GM19193 (cell line): ENCODE results near the gene EPHA4.

Experiments
- POLR2A ChIP-seq: IDR thresholded peaks from 4 replicates; pipeline ENCODE4 v1.6.1; 2011; ENCODE audit not compliant: insufficient read depth, insufficient read length; ENCODE audit errors: extremely low read depth

EPHA4 gene

DNA sequence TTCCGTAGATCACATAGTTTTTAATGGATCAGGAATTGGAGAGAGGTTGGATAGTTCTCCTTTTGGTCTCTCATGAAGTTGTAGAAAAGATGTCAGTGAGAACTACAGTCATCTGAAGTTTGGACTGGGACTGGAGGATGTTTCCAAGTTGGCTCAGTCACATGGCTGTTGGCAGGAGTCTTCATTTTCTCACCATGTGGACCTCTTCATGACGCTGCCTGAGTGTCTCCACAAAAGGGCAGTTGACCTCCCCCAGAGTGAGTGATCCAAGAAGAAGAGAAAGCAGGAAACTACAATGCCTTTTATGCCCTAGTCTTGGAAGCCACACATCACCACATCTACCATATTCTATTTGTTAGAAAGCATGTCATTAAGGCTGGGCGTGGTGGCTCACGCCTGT is 171.7 kb downstream of the EPHA4 start:
- no peak for TF ChIP-seq POLR2A

DNA sequence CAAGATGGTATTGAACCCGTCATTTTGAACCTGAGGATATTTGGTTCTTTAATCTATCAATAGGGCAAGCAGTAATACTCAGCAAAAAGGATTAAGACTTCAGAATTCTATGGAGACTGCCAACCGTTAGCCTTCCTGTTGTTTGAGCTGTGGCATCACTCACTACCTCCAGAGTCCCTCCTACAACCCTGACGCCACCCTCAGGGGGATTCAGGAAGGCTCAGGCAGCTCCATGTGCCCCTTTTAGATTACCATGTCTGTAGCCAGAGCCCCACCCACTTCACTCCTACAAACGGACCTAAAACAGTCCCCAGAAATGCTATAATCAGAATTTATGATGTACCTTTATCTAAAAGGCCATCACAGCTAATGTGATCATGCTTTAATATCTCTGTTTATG is 172.9 kb downstream of the EPHA4 start:
- TF ChIP-seq POLR2A = no peak

DNA sequence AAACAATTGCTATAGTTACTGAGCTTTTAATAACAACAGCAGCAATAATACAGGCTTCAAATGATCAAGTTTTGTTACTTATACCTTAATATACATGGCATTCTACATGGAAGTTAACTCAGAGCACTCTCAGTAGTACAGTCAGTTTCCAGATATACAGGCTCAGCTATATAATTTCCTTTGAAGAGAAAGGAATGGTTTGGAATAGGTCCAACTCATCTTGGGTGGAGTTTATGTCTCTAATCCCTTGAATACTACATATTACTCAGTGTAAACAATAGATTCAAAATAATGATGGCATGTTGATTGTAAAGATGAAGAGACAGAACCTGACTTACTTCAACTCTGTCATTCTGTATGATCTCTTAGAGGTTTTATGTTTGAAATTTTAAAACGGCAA is 174.9 kb downstream of the EPHA4 start:
- no peak for TF ChIP-seq POLR2A

DNA sequence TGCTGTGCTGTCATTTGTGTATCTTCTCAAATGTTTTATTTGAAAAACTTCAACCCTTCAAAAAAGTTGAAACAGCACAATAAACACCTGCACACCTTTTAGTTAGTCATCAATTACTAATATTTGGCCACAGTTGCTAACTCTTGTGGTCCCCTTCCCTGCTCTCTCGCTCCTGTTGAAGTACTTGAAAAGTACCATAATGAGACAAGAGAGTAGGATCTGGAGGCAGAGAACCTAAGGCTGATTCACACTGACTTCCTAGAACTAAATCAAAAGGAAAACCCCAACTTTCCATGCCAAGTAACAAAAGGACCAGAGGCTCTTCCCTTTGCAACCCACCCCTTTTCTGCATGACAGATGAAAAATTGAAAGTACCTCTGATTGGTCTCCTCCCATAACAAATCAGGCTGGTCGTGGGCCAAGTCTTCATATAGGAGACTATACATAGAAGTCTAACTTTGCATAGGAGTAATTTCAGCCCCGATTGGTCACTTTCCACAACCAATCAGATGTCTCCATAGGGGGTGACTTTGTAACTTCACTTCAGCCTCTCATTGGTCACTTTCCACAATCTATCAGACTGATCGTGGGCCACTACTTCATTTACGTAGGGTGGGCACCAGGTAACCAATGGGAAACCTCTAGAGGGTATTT is 179.7 kb downstream of the EPHA4 start:
- no peak for TF ChIP-seq POLR2A

DNA sequence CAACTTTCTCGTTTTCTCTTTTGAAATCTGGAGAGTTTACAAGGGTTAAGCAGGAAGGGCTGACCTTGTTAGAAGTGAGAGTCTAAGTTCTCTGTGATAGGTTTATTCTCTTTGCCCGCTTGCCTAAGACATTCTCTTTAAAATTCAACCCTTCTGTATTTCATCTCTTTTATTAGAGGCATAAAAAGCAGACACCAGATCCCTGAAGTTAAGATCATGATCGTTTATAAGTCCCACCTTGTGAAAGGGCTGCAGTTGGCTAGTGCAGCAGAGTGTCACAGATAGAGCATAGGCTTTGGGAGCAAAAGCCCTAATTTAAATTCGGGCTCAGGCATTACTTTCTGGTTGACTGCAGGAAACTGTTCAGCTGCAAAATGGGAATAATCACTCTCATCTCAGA is 181.2 kb downstream of the EPHA4 start:
- TF ChIP-seq POLR2A = no peak

DNA sequence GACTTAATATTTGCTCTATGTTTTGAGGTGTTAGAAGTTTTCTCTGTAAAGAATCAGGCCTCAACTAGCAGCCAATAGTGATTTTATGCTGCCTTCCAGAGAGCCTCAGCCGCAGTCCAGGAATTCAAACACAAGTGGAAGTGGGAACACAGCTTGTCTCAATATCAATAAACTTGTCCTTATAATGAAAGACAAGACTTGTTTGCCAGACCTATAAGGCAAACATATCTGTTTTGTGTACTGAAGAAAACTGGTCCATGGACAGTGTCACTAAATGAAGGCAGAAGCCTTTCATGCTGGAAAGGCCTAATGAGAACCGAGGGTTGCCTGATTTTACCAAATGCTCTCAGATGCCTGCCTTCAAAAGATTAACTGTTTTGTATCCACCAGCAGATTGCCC is 182.2 kb downstream of the EPHA4 start:
- no peak for TF ChIP-seq POLR2A

DNA sequence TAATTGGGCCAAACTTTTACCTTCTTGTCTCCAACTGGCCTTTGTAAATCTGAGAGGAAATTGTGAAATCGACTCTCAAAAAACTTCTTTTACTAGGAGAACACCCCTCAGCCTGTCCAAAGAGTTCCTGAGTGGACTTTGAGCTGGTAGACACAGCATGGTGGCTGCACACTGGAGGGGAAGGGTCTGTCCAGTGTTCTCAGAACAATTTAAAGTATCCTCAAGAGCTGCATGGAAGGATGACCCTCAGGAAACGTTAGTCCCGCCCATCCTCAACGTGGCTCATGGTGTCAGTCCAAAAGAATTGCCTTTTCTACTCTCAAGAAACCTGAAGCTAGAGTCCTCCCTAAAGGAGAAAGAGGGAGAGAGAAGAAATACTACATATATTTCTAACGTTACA is 182.7 kb downstream of the EPHA4 start:
- no peak for TF ChIP-seq POLR2A

DNA sequence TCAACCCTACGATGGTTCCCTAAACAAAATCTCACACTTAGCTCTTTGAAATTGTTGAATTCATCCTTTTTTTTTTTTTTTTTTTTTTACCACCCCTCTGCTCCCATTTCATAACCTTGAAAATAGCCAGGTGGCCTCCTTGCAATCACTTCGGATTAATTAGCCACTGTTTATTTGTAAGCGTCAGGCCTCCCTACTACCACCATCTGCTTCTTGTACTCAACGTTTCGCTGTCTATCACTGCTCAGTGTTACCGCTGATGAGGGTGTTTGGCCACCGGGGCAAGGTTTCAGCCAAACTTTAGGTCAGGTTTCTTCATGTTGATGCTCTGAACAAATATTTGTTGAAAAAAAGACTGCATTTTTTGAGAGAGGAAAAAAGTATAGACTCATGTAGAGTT is 183.2 kb downstream of the EPHA4 start:
- TF ChIP-seq POLR2A = no peak

DNA sequence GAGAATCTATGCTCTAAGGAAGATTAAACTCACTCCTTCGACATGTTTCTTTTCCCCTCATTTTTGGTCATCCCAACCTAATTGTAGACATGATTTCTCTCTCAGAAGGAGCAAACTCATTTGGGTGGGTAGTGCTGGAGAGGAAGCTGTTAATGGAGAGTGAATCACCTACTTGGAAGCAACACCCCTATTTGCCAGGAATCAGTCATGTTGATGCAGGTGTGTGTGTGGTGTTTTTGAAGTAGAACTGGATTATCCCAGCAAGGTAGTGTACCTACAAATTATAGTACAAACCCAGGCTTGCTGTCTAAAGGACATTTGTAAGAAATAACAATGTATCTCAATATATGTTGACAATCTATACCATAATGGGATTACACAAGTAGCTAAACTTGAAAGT is 186.4 kb downstream of the EPHA4 start:
- TF ChIP-seq POLR2A = no peak

DNA sequence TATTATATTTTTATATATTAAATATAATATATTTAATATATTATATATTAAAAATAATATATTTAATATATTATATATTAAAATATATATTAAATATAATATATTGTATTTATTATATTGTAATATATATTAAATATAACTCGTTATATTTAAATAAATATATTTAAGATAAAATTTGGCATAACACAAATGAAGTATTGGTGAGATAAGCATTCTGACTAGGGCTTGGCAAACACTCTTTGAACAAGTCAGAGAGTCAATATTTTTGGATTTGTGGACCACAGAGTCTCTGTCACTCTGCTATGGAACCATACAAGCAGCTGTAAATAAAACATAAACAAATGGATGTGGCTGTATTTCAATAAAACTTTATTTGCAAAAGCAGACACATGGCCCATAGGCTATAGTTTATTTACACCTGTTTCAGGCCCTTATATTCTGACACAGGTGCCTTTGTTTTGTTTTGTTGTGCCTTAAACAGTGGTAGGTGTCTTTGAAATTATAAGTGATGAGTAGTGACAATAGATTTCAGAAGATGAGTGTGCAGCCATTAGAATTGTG is 190.1 kb downstream of the EPHA4 start:
- no peak for TF ChIP-seq POLR2A

DNA sequence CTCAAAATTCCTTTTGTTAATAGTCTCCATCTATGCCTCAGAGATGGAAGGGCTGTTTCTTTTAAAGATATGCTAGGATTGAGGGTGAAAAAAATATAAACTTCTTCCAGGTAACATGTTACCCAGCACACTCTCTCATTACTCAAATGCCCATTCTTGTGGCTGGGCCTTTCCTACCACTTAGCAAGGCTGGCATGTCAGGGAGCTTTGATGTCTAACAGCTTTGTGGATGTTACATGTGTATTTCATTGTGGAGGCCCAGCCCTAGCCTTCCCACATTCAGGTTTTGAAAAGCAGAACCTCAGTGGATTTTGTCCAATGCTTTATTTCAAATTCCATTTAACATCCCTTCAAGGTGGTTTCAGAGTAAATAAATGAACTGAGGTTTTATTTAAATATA is 191.4 kb downstream of the EPHA4 start:
- no peak for TF ChIP-seq POLR2A

DNA sequence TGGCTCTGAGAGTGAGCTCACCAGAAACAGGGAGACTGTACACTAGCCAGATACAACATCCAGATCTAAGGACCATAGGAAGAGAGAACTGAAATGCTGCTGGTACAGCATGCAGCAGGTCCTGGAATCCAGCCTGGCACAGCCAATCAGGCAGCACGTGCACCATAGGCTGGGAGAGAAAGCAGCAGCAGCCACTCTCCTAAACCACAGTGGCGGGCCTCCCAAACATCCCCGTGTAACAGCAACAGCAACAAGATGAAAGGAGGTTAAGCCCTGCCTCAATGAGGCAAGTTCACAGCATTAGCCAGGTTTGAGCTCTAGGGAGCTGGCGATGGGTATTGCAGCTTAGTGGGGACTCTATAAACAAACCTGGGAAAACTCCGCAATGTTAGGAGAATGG is 192.0 kb downstream of the EPHA4 start:
- TF ChIP-seq POLR2A = no peak

DNA sequence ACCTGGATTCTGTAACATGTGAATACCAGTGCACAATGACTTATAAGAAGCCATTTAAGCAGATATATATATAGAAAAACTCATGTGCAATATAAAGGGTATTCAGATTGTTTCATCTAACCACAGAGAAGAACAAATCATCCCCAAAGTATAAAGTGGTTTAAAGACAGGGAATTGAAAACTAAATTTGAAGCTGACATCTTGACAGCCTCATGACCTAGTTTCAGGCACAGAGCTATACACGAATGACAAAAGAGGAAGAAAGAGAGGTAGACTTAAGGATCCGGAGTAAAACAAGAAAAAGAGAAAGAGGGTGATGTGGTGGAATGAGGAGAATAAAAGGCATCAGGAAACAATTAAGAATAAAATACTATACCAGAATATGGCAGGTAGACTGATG is 194.5 kb downstream of the EPHA4 start:
- no peak for TF ChIP-seq POLR2A

DNA sequence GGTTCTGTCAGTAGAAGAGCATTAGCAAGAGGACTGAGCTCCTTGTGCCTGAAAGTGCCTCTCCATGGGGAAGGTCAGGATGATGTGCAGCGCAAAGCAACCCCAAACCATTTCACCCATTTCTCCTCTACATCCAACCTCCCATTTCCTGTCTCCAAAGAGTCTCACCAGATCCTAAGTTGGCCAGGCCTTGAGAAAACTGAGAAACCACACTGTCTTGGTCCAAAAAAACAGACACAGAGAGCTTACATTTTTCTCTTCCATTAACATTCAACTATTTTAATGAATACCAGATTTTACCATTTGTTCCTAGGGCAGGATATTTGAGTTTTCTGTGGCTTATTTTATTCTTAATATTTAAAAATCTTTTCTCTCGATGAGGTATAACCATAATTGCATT is 195.0 kb downstream of the EPHA4 start:
- no peak for TF ChIP-seq POLR2A

DNA sequence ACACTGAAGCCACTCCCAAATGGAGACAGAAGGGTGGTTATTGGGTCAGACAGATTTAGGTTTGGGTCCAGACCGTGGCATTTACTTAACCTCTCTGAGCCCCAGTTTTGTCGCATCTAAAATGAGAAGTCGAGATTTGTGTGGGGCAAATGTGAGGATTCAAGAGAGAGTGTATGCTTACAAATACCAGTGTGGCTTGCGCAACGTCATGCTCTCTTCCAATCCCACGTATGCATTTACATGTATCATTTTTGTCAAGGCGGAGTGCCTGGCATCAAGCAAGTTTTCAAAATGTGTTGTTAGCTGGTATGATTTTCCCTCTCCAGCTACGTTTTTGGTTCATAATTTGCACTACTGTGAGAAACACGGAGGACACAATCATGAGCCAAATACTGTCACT is 197.9 kb downstream of the EPHA4 start:
- no peak for TF ChIP-seq POLR2A

DNA sequence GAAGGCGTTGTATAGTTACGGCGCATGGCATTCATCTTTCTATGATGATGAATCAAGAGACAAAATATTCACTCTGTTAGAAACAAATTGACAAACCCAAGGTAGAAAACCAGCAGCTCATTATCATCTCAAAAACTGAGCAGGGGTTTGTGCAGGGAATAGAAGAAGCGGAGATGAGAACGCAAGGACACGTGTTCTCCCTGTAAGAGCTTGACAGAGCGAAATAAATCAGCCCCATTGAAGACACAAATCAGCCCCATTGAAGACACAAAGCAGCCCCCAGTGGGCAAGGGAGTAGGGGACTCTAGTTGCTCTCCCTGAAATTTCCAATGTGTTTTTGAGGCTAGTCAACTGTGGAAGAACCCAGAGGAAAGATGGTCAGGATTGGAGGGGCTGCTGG is 199.2 kb downstream of the EPHA4 start:
- TF ChIP-seq POLR2A = no peak
